SK-N-DZ (cell line): ENCODE results near the gene FHOD3.

Experiments used
- DNase-seq: peaks from one replicate; pipeline ENCODE4 v3.0.0-alpha.2; 2015; ENCODE audit warnings: low spot score

The FHOD3 gene

GRCh38 chr18:36590621-36591580, 293.4 kb downstream of the FHOD3 start:
- no peak for DNase-seq

- DNase-seq: no peak
Observed at GRCh38 chr18:36592282-36592681, 294.8 kb downstream of the FHOD3 start.

- DNase-seq: no peak
Observed at GRCh38 chr18:36593001-36593400, 295.5 kb downstream of the FHOD3 start.

GRCh38 chr18:36593641-36594040, 296.1 kb downstream of the FHOD3 start:
- no peak for DNase-seq

- DNase-seq: no peak
Observed at GRCh38 chr18:36594621-36595020, 297.1 kb downstream of the FHOD3 start.

GRCh38 chr18:36595046-36595817, 297.7 kb downstream of the FHOD3 start:
- no peak for DNase-seq

GRCh38 chr18:36595818-36596215, 298.3 kb downstream of the FHOD3 start:
- no peak for DNase-seq

- DNase-seq: no peak
Observed at GRCh38 chr18:36597636-36598035, 300.1 kb downstream of the FHOD3 start.

GRCh38 chr18:36600548-36600947, 303.0 kb downstream of the FHOD3 start:
- no peak for DNase-seq

- DNase-seq: no peak
Observed at GRCh38 chr18:36601316-36601715, 303.8 kb downstream of the FHOD3 start.

GRCh38 chr18:36602071-36602470, 304.6 kb downstream of the FHOD3 start:
- no peak for DNase-seq

GRCh38 chr18:36602620-36603019, 305.1 kb downstream of the FHOD3 start:
- DNase-seq: no peak

GRCh38 chr18:36608107-36608506, 310.6 kb downstream of the FHOD3 start:
- no peak for DNase-seq

GRCh38 chr18:36610258-36610657, 312.7 kb downstream of the FHOD3 start:
- DNase-seq: no peak

GRCh38 chr18:36610661-36611060, 313.1 kb downstream of the FHOD3 start:
- DNase-seq: no peak

GRCh38 chr18:36613069-36613468, 315.6 kb downstream of the FHOD3 start:
- no peak for DNase-seq

GRCh38 chr18:36613810-36614209, 316.3 kb downstream of the FHOD3 start:
- DNase-seq: no peak

- DNase-seq: no peak
Observed at GRCh38 chr18:36620788-36621187, 323.3 kb downstream of the FHOD3 start.

- DNase-seq: no peak
Observed at GRCh38 chr18:36622610-36623009, 325.1 kb downstream of the FHOD3 start.

GRCh38 chr18:36623091-36623490, 325.6 kb downstream of the FHOD3 start:
- no peak for DNase-seq

GRCh38 chr18:36623681-36624190, 326.2 kb downstream of the FHOD3 start:
- DNase-seq: no peak

GRCh38 chr18:36624451-36625167, 327.1 kb downstream of the FHOD3 start:
- DNase-seq: no peak
